GM12873 (cell line): ENCODE measurements around the gene PIH1D1.

Experiments
- CTCF ChIP-seq: IDR thresholded peaks from 2 replicates; pipeline ENCODE4 v1.5.1; 2012; ENCODE audit warnings: low read depth, mild to moderate bottlenecking, moderate library complexity, low read length, control low read depth; ENCODE audit not compliant: insufficient read depth; ENCODE audit errors: missing control alignments

Gene PIH1D1

GRCh38 chr19:49408816-49409440 lies 42.7 kb downstream of the PIH1D1 start:
- no peak for TF ChIP-seq CTCF

- TF ChIP-seq CTCF = no peak
These were observed 44.1 kb downstream of the PIH1D1 start for GRCh38 chr19:49407482-49408015.

GRCh38 chr19:49407079-49407478 lies 44.5 kb downstream of the PIH1D1 start:
- TF ChIP-seq CTCF = no peak

- no peak for TF ChIP-seq CTCF
These were observed 48.0 kb downstream of the PIH1D1 start for GRCh38 chr19:49403404-49404187.

GRCh38 chr19:49400029-49400428 lies 51.6 kb downstream of the PIH1D1 start:
- no peak for TF ChIP-seq CTCF

GRCh38 chr19:49398931-49399330 lies 52.7 kb downstream of the PIH1D1 start:
- no peak for TF ChIP-seq CTCF

GRCh38 chr19:49398001-49398615 lies 53.5 kb downstream of the PIH1D1 start:
- TF ChIP-seq CTCF = no peak
